ENCODE data around the gene SLC7A6OS. TPM values are rescaled to one million over a fixed set of nuclear protein-coding genes. Genes with fewer than 3 reads are reported as not detected.
A peak's percentile ranks its signal among the peaks of the same experiment; 100 is the strongest.

The SLC7A6OS gene
- total and polyA plus RNA-seq, 10 of the 15 experiments (the other 5 are each of a cell fraction or from before 2014, with no cell fraction given), result 2.9 to 27.4 (median 16.9) TPM

DNA sequence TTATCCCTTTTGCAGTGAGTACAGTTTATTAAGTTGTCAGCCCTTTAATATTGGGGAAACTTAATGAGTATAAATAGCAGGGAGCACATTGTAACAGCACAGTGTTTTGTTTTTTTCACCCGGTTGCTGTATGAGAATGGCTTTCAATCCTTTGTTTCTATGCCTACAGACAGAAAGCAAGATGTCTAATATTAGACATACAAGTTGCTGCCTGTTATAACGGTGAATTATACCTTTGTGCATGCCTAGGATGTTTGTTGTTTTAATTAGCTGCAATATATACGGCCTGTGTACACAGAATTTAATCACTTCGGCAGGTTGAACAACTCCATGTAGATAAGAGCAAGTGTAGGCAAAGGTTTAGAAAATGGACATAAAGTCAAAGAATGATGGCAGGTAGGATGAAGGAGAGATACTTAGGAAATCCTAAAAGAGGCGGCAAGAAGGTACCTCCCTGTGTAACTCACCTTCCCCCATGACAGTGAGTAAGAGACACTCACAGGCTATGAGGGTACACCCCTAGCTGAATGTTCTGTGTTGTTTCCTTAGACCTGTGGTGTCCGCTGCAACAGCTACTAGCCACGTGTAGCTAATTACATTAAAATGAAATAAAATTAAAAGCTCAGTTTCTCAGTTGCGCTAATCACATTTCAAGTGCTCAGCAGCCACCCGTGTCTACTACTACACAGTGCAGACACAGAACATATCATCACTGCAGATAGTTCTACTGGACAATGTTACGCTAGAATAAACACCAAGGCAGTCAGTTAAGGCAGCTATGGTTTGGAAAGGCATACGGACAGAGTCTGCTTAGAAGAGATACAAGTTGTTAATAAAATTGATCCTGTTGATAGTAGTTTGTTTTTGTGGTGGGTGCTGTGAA is 10.9 kb downstream of the SLC7A6OS start:
- Histone ChIP-seq H3K79me2 (ENCODE audit: control insufficient read depth, insufficient read depth, low read length) (no peaks in the 10 kb centered on the region), H3K4me1 (ENCODE audit: control insufficient read depth, insufficient read depth, low read length) (no peaks in the 10 kb centered on the region), H3K27me3 (replicated peaks in 1 of 2; ENCODE audit: control insufficient read depth in 2 of 2, insufficient read depth in 2 of 2, low read length in 1 of 2) (no peaks in the 10 kb centered on the region), H2AFZ (ENCODE audit: control insufficient read depth, low read depth, low read length) (no peak overlapping the region), H3K4me3 (no peak overlapping the region), H4K20me1 (ENCODE audit: control insufficient read depth, insufficient read depth) (no peaks in the 10 kb centered on the region; the same call in 1 of the 2 replicates), H3K9me3 (replicated peaks; ENCODE audit: control insufficient read depth, insufficient read depth, low read length) (no peaks in the 10 kb centered on the region), H3K9ac (ENCODE audit: control insufficient read depth, insufficient read depth, low read length) (no peak overlapping the region), H3K36me3 (ENCODE audit: control insufficient read depth in 2 of 2, insufficient read depth in 2 of 2, low read length in 1 of 2) (peaks cover 24 to 41% of the 10 kb centered on the region in 2 experiments), H3K4me2 (ENCODE audit: control insufficient read depth, insufficient read depth) (no peak overlapping the region), H3K27ac (ENCODE audit: control insufficient read depth, insufficient read depth) (no peak overlapping the region)
- ChIA-PET SMC1A (ENCODE audit: uncharacterized antibody, unreplicated experiment) (interaction anchor here (1.0 to 3.2 kb wide), 15 partner anchors 9 to 38 kb away, joined by 3 to 12 read pairs (median 4); partner anchors contain the start of genes PRMT7, SLC7A6 and SLC7A6OS), RAD21 (ENCODE audit: unreplicated experiment) (interaction anchor here (0.9 to 3.3 kb wide), 9 partner anchors 11 to 38 kb away, joined by 3 to 10 read pairs (median 3); partner anchors contain the start of genes PRMT7, SLC7A6 and SLC7A6OS), POLR2A (interaction anchor here (0.6 to 1.6 kb wide), 10 partner anchors 9 to 1139 kb away, joined by 3 to 5 read pairs (median 3); partner anchors contain the start of genes PRMT7, SLC7A6 and SLC7A6OS), CTCF (interaction anchor here (0.8 to 2.6 kb wide), 7 partner anchors 9 to 62 kb away, joined by 3 to 15 read pairs (median 4); no protein-coding TSS in a partner anchor)
- FAIRE-seq (no peak), ATAC-seq (no peak), DNase-seq (ENCODE audit: low read depth, low spot score) (no peak)
- intact Hi-C loops (cut with micrococcal nuclease; ENCODE audit: unreplicated experiment), result no loop called here
- WGBS (ENCODE audit: insufficient coverage, insufficient replicate concordance, low lambda C conversion rate, missing lambda C conversion rate), result 78% methylated on average over 11 of the region's 11 CpGs
- TSS peak; percentile 45 for BruUV-seq (replicated peaks)
- in situ Hi-C loops (cut with MboI), result no loop called here
- no peak for TF ChIP-seq ZNF687 (IDR thresholded peaks at IDR 0.05)
- no peak for TF ChIP-seq BRCA1 (IDR thresholded peaks at IDR 0.05; ENCODE audit: low read depth, low read length)
- TF ChIP-seq FOXK2 (IDR thresholded peaks at IDR 0.05), result no peak
- TF ChIP-seq ASH2L (IDR thresholded peaks at IDR 0.05; ENCODE audit: borderline replicate concordance, low read depth), result no peak
- TF ChIP-seq DPF2 (IDR thresholded peaks at IDR 0.05), result no peak
- no peak for TF ChIP-seq STAT1 (conservative IDR thresholded peaks at IDR 0.05)
- TF ChIP-seq RCOR1 (conservative IDR thresholded peaks at IDR 0.05; ENCODE audit: low read depth, low read length), result no peak
